Measurements from ENCODE around the gene BSPRY.
A peak's percentile ranks its signal among the peaks of the same experiment; 100 is the strongest.

BSPRY gene

GRCh38 chr9:113349445-113350094 is at the start of gene BSPRY:
TSS of gene BSPRY (plus strand) at chr9:113349541. CDS start at chr9:113349580, 39 bp downstream.
- peak; percentile 84 for DNase-seq

GRCh38 chr9:113299800-113300292 is 49.5 kb upstream of the BSPRY start:
- peak; percentile 93 for DNase-seq

GRCh38 chr9:113301548-113301947 is 47.8 kb upstream of the BSPRY start:
- peak; percentile 17 for DNase-seq

- no peak for DNase-seq
These were observed 46.4 kb upstream of the BSPRY start, which contains the start of gene RNF183 for GRCh38 chr9:113302792-113303418. TSS of gene RNF183 (minus strand) at chr9:113303376. CDS start at chr9:113298184, 5,192 bp downstream.

- no peak for DNase-seq
These were observed 42.8 kb upstream of the BSPRY start for GRCh38 chr9:113306566-113306965.

GRCh38 chr9:113307396-113307975 is 41.9 kb upstream of the BSPRY start:
- no peak for DNase-seq

- DNase-seq, result peak; percentile 67
These were observed 40.0 kb upstream of the BSPRY start for GRCh38 chr9:113309204-113309813.

GRCh38 chr9:113310538-113310937 is 38.8 kb upstream of the BSPRY start:
- DNase-seq, result no peak

GRCh38 chr9:113311961-113312360 is 37.4 kb upstream of the BSPRY start:
- DNase-seq, result no peak

- peak; percentile 53 for DNase-seq
These were observed 36.1 kb upstream of the BSPRY start for GRCh38 chr9:113313261-113313660.

GRCh38 chr9:113315231-113315630 is 34.1 kb upstream of the BSPRY start:
- DNase-seq, result no peak

GRCh38 chr9:113316030-113316429 is 33.3 kb upstream of the BSPRY start:
- DNase-seq, result no peak

GRCh38 chr9:113317777-113318176 is 31.6 kb upstream of the BSPRY start:
- DNase-seq, result no peak

GRCh38 chr9:113319054-113319453 is 30.3 kb upstream of the BSPRY start:
- DNase-seq, result no peak

- DNase-seq, result no peak
These were observed 29.3 kb upstream of the BSPRY start for GRCh38 chr9:113320051-113320450.

GRCh38 chr9:113322671-113323070 is 26.7 kb upstream of the BSPRY start:
- no peak for DNase-seq

GRCh38 chr9:113326230-113326629 is 23.1 kb upstream of the BSPRY start:
- DNase-seq, result no peak

- DNase-seq, result no peak
These were observed 21.1 kb upstream of the BSPRY start for GRCh38 chr9:113328045-113328782.

- DNase-seq, result peak; percentile 47
These were observed 17.6 kb upstream of the BSPRY start for GRCh38 chr9:113331780-113332179.

GRCh38 chr9:113337714-113338113 is 11.6 kb upstream of the BSPRY start:
- no peak for DNase-seq

GRCh38 chr9:113340011-113340699 is 9.2 kb upstream of the BSPRY start, which contains the start of gene WDR31:
TSS of gene WDR31 (minus strand) at chr9:113340275. CDS start at chr9:113332022, 8,253 bp downstream.
- peak; percentile 96 for DNase-seq

Measured in NCI-H69 (cell line).